WERI-Rb-1 (cell line): ENCODE data around the gene UBE2E2.

Experiments
- DNase-seq: peaks from one replicate; pipeline ENCODE4 v3.0.0-alpha.2; 2020
- H3K27ac ChIP-seq: fragments of 250-450 bp; sonication (Bioruptor Pico); 2 replicates; pipeline ENCODE4 v1.5.1; 2020; ENCODE audit warnings: mild to moderate bottlenecking, moderate library complexity
- H3K27me3 ChIP-seq: fragments of 250-450 bp; sonication (Bioruptor Pico); 2 replicates; pipeline ENCODE4 v1.5.1; 2021; ENCODE audit warnings: mild to moderate bottlenecking, low read depth, moderate library complexity; ENCODE audit not compliant: insufficient read depth, severe bottlenecking
- H3K36me3 ChIP-seq: fragments of 250-450 bp; sonication (Bioruptor Pico); 2 replicates; pipeline ENCODE4 v1.5.1; 2020; ENCODE audit warnings: mild to moderate bottlenecking, moderate library complexity
- H3K4me3 ChIP-seq: 2 replicates; pipeline ENCODE4 v1.5.1; 2011; ENCODE audit warnings: low read depth, mild to moderate bottlenecking, control low read depth, low read length
- H3K9me3 ChIP-seq: fragments of 250-450 bp; sonication (Bioruptor Pico); 2 replicates; pipeline ENCODE4 v1.5.1; 2021; ENCODE audit warnings: mild to moderate bottlenecking, moderate library complexity; ENCODE audit not compliant: severe bottlenecking
- CTCF ChIP-seq: IDR thresholded peaks from 2 replicates; pipeline ENCODE4 v1.5.1; 2011; ENCODE audit warnings: low read depth, mild to moderate bottlenecking, control low read depth, inconsistent platforms, low read length

The UBE2E2 gene

GRCh38 chr3:23236890-23237289 lies 33.8 kb downstream of the UBE2E2 start:
- Histone ChIP-seq H3K27ac (no peak overlapping the region), H3K9me3 (no peaks in the 10 kb centered on the region), H3K27me3 (no peaks in the 10 kb centered on the region), H3K4me3 (no peak overlapping the region), H3K36me3 (no peaks in the 10 kb centered on the region)
- no peak for TF ChIP-seq CTCF
- no peak for DNase-seq

GRCh38 chr3:23238156-23238555 lies 35.0 kb downstream of the UBE2E2 start:
- no peaks in the 10 kb centered on the region for H3K36me3 ChIP-seq
- H3K9me3 ChIP-seq: no peaks in the 10 kb centered on the region
- H3K27ac ChIP-seq: no peak overlapping the region
- H3K27me3 ChIP-seq: no peaks in the 10 kb centered on the region
- no peak for DNase-seq
- TF ChIP-seq CTCF: no peak
- no peak overlapping the region for H3K4me3 ChIP-seq

GRCh38 chr3:23238578-23238977 lies 35.5 kb downstream of the UBE2E2 start:
- no peak for DNase-seq
- TF ChIP-seq CTCF: no peak
- Histone ChIP-seq H3K9me3 (no peaks in the 10 kb centered on the region), H3K27ac (no peak overlapping the region), H3K4me3 (no peak overlapping the region), H3K27me3 (no peaks in the 10 kb centered on the region), H3K36me3 (no peaks in the 10 kb centered on the region)

GRCh38 chr3:23239211-23240068 lies 36.3 kb downstream of the UBE2E2 start:
- Histone ChIP-seq H3K27ac (no peak overlapping the region), H3K27me3 (no peaks in the 10 kb centered on the region), H3K9me3 (no peaks in the 10 kb centered on the region), H3K4me3 (no peak overlapping the region), H3K36me3 (no peaks in the 10 kb centered on the region)
- DNase-seq: no peak
- no peak for TF ChIP-seq CTCF

GRCh38 chr3:23240171-23240785 lies 37.2 kb downstream of the UBE2E2 start:
- DNase-seq: no peak
- no peaks in the 10 kb centered on the region for H3K9me3 ChIP-seq
- TF ChIP-seq CTCF: no peak
- no peak overlapping the region for H3K27ac ChIP-seq
- H3K4me3 ChIP-seq: no peak overlapping the region
- no peaks in the 10 kb centered on the region for H3K27me3 ChIP-seq
- H3K36me3 ChIP-seq: no peaks in the 10 kb centered on the region
